Skin epidermis (tissue), 12 donors: ENCODE results near the gene MOV10L1.
"Not testable (repeated sequence)": the region's sequence is repeated elsewhere in the genome, so short reads cannot be mapped to it uniquely, and the experiment has no call there.

ENCODE experiments used
- H3K27ac ChIP-seq, 21 experiments: fragments of 200-600 bp; sonication (generic) in 11 of 21; one replicate each; pipeline ENCODE4 v1.5.0; 2020; ENCODE audit warnings: mild to moderate bottlenecking in 3 of 21, inconsistent platforms in 2 of 21, moderate library complexity in 2 of 21
- H3K4me3 ChIP-seq, 7 experiments: fragments of 200-600 bp; sonication (generic) in 2 of 7; one replicate each; pipeline ENCODE4 v1.5.0; 2020; ENCODE audit warnings: inconsistent platforms in 2 of 7, mild to moderate bottlenecking in 2 of 7, moderate library complexity in 1 of 7

MOV10L1 gene

DNA sequence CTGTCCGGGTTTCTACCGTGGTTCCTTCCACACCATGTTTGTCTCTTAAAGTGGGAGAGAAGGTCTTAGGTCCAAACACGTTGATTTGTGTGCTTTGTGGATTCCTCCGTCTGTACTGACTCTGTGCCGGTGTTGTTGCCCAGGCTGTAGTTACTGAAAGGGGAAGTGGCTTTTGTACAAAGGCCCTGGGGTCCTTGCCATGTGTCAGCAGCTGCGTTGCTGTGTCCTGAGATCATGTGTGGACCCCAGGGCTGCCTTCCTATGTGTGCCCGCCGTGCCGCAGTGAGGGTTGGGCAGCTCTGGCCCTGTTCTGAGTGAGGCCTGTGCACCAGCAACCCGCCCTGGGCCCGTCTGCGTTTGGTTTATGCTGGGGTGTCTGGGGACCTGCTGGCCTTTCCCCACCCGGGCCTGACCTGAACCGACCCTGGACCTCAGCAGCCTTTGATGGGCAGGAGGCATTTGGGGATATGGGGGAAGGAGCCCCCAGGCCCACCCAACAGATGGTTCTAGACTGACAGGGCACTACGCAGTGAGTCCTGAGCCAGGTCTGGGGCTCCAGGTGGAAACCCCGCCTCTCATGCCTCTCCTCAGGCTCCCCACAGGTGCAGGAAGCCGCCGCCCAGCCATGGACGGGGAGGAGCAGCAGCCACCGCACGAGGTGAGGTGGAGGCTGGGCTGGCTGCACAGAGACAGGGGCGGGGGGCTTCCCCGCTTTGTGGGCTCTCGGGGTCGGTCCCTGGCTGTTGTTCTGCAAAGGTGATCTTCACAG, 102.8 kb downstream of the MOV10L1 start:
- Histone ChIP-seq H3K27ac (peak overlapping the region in 19 of 21 experiments; percentile 31 to 98 (median 85)), H3K4me3 (peak overlapping the region in 1 of 7 experiments; percentile 4)

DNA sequence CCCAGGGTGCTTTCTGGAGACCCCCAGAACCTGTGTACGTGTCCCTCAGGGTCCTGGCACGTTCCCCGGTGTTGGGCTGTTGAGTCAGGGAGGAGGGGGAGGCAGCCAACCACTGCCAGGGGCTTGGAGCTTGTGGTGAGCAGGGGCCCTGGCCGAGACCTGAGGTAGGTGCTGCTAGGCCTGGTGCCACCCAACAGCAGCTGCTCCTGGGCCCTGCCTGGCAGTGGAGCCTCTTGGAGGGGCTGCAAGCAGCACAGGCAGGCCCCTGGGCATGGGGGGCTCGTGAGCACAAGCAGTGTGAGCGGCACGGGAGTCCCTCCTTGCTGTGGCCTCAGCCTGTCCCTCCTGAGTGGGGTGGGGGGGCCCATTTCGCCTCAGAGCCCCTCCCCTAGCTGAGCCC, 103.8 kb downstream of the MOV10L1 start:
- no peak overlapping the region for H3K4me3 ChIP-seq
- peak overlapping the region in 2 of 21 experiments; percentile 87 to 89 for H3K27ac ChIP-seq

DNA sequence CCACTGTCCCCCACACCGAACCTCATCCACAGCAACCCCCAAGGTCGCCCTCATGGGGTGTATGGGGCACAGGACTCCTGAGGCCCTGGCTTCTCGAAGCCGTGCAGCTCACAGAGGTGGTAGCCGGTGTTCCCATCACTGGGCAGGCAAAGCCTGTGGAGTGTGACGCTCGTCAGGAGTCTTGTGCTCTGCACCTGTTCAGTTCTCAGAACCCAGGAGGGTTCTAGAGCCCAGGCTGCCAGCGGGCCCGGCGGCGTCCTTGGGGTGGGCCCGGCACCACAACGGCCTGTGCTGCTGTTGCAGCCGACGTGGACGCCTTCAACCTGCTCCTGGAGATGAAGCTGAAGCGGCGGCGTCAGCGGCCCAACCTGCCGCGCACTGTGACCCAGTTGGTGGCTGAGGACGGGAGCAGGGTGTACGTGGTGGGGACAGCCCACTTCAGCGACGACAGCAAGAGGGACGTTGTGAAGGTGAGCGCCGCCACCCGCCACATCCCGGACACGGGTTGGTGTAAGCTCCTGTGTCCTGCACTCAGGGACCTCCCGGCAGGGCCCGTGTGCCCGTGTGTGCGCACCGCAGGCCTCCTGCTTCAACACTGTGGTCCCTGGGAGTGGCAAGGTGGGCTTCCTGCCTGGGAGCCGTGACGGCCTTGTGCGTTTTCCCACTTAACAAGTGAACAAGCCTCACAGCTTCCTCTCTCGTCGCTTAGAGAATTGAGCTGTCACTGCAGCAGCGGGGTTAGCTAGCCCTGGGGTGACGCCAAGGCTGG, 104.4 kb downstream of the MOV10L1 start:
- Histone ChIP-seq H3K27ac (peak overlapping the region in 1 of 21 experiments; percentile 89), H3K4me3 (no peak overlapping the region)

DNA sequence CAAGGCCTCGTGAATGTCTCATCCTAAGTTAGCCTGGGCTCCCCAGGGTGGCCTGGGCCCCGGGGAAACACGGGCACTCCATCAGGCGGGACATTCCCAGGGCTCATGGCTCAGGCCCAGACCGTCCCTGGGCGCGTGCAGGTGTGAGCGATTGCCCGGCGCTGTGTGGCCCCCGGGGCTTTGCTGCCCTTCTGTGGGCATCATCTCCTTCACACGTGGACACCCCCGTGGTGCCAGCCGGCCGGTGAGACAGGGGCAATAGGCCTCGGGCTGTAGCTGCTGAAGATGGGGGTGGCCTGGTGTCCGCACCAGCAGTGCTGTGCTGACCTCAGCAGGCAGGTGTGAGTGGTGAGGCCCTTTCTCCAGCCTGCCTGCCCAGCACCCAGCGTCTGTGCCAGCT, 106.5 kb downstream of the MOV10L1 start:
- H3K27ac ChIP-seq: no peak overlapping the region
- H3K4me3 ChIP-seq: no peak overlapping the region

DNA sequence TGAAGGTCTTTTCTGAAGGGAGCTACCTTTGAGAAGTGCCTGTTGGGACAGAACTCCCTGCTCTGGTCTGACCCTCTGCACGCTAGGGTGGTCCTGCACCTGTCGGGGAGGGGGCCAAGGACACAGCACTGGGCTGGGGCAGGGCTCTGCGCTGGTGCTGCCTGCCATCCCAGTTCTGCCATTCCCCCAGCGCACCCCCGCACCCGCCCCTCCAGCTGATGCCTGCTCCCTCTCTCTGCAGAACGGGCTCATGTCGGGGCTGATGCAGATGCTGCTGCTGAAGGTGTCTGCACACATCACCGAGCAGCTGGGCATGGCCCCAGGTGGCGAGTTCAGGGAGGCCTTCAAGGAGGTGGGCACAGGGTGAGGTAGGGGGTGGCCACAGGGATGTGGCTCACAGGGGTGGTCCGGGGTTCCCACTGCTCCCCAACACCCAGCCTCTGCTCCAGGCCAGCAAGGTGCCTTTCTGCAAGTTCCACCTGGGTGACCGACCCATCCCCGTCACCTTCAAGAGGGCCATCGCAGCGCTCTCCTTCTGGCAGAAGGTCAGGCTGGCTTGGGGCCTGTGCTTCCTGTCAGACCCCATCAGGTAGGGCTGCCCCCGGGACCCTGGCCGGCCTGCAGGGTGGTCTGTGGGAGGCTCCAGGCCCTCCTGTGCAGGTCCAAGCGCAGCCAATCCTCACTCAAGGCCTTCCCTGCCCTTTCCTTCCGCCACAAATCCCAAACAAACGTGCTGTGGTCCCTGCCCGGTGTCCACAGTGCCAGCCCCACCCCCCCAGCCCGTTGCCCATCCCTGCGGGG, 107.4 kb downstream of the MOV10L1 start:
- Histone ChIP-seq H3K4me3 (no peak overlapping the region), H3K27ac (no peak overlapping the region)

DNA sequence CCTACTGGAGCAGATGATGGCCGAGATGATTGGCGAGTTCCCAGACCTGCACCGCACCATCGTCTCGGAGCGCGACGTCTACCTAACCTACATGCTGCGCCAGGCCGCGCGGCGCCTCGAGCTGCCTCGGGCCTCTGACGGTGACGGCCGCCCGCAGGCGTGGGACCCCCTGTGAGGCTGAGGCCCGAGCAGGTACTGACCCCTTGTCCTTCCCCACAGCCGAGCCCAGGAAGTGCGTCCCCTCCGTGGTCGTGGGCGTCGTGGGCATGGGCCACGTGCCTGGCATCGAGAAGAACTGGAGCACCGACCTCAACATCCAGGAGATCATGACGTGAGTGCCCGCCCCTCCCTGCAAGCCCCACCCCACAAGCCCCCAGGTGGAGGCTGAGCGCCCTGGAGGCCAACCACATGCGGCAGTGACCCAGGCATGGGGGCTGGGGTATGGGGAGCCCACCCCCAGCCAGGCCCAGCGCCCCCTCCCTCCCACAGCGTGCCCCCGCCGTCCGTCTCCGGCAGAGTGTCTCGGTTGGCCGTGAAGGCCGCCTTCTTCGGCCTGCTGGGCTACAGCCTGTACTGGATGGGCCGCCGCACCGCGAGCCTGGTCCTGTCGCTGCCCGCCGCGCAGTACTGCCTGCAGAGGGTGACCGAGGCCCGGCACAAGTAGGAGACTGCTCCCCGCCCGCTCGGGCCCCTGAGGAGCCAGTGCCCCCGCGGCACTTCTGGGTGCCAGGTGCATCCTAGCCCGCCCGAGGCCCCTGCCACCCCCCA, 108.2 kb downstream of the MOV10L1 start:
- no peak overlapping the region for H3K27ac ChIP-seq
- no peak overlapping the region for H3K4me3 ChIP-seq

DNA sequence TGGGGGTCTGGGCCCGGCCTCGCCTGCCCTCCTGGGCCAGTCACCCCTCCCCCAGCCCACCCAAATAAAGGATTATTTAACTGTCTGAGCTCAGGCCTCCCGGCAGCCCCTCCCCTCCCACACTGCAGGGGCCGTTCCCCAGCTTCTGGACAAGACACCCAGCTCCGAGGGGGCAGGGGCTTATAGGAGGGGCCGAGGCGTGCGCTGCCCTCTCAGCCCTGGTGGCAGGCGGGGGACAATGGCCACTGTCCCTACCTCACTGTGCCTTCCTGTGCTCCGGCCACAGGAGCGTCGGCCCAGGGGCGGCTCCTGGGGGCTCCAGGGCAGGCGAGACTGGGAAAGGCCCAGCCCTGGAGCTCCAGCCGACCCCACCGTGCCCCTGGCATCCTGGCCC, 108.8 kb downstream of the MOV10L1 start:
- Histone ChIP-seq H3K4me3 (no peak overlapping the region), H3K27ac (no peak overlapping the region)

DNA sequence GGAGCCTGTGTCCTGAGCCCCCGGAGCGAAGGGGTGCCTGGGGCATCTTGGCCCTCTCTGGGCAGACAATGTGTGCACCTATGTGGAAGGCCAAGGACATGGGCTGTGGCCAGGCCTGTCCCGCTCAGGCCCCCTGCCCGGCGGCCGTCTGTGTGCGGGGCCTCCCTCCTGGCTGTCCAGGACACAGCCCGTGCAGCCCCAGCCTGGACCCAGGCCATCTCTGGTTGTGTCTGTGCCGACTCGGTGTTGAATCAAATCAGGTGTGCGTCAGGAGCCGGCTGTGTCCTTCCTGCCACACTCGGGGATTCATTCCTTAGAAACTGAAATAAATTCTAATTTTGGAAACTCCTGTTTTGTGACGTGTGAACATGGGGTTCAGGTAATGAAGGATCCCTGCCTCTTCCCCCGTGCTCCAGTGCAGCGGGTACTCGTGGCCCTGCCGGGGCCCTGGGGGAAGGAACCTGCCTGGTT, 109.5 kb downstream of the MOV10L1 start:
- Histone ChIP-seq H3K4me3 (no peak overlapping the region), H3K27ac (peak overlapping the region in 2 of 21 experiments; percentile 92)

DNA sequence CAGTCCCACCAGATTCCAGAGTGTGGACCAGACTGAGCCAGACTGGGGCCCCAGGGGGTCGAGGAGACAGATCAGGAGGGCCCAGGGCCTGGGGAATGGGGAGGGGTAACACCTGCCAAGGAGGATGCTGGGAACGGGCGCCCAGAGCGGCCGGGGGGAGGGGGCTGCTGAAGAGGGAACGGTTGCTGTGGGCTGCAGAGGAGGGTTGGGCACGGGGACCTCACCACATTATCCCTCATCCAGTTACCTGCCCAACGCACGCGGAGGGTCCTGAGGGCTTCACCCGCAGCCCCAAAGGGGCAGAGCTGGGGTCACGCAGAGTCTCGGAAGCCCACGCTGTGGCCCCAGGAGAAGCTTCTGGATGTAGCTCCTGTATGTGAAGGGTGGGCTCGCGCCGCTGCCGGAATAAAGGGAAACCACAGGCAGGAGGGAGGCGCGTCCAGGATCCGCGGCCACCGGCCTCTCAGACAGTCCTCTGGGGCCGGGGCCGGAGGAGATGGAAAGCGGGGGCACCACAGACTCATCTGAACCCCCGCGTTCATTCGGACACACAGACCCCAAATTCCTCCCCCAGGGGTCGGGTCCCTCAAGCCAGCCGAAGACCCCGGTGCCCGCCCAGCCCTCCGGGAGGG, 110.1 kb downstream of the MOV10L1 start:
- H3K4me3 ChIP-seq: peak overlapping the region; percentile 67 to 92 (median 81)
- H3K27ac ChIP-seq: peak overlapping the region; percentile 39 to 93 (median 81)

DNA sequence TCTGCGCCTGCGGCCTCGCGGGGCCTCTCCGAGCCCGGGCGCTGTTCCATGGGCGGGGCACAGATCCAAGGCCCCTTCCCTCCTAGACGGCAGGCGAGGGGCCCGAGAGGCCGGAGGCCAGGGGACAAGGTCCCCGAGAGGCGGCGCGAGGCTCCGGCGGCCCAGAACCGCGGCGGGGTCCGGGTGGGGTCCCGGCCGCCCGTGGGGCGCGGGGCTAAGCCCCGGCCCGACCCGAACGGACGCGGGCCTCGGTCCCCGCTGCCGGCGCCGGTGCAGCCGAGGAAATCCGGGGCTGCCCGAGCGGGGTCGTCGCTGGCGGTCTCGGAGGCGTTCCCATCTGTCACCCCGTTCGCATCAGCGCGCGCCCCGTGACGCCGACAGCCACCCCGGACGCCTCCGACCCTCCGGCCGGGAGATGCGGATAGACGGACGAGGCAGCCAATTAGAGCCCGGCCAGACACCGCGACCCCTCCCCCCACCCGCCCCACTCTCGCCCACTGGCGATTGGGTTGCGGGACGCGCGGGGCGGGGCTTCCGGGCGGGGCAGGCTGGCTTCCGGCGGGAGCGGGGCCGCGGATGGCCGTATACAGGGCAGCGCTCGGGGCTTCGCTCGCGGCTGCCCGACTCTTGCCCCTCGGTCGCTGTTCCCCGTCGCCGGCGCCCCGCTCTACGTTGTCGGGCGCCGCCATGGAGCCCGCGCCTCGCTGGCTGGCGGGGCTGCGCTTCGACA, 110.8 kb downstream of the MOV10L1 start, which contains the start of gene SELENOO:
Gene SELENOO (plus strand): TSS at position 551 of the 730 bp plus-strand sequence. CDS start 26 bp downstream, at position 577.
- H3K27ac ChIP-seq: peak within 1 kb of the TSS; percentile 46 to 93 (median 81)
- peak within 1 kb of the TSS; percentile 67 to 92 (median 81) for H3K4me3 ChIP-seq

DNA sequence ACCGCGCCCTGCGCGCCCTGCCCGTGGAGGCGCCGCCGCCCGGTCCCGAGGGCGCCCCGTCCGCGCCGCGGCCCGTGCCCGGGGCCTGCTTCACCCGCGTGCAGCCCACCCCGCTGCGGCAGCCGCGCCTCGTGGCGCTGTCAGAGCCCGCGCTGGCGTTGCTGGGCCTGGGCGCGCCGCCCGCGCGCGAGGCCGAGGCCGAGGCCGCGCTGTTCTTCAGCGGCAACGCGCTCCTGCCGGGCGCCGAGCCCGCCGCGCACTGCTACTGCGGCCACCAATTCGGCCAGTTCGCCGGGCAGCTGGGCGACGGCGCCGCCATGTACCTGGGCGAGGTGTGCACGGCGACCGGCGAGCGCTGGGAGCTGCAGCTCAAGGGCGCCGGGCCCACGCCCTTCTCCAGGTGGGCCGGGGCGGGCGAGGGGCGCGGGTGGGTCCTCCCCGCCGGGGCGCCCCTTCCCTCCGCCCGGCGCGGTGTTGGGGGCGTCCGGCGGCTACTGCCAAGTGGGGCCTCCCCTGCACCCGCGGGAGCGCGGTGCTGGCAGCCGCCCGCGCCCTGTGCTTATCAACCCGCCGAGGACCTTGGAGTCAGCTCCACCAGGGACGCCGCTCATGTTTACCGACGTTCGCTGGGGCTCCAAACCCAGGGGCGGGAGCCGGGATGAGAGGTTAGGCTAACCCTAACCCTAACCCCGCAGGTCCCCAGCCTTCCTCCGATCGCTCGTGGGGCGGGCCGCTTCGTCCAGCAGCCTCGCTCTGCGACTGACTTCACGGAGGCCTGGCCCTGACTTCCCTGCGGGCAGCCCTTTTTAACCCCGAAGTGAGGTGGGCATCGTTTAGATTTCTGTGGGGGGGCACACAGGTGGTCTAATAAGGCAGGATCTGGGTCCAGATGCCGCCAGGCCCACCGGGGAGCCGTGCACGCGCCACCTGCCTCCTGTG, 111.7 kb downstream of the MOV10L1 start:
- Histone ChIP-seq H3K4me3 (peak overlapping the region; percentile 67 to 92 (median 81)), H3K27ac (peak overlapping the region in 19 of 21 experiments; percentile 14 to 93 (median 82))

DNA sequence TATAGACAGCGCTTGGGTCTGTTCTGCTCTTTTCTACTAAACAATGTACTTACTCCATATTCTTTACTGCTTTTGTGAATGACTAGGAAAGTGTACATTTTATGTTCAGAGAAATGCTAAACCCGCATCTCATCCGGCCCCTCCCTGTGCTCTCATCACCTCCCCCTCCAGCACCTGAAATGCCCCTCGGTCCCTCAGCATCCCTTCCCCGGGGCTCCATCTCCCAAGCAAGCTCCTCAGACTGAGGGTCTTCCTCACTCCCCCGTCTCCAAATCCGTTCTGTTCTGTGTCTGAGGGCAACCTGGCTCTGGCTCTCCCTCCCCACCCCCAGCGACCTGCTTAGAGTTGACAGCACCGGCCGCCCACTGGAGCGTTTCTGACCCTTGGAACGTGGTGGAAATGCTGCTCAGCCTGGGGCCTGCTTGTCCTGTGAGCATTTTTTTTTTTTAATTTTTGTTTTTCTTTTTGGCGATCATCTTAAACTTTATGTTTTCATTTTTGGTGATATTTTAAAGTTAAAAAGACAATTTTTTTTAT, 112.4 kb downstream of the MOV10L1 start:
- Histone ChIP-seq H3K27ac (peak overlapping the region in 5 of 21 experiments; percentile 67 to 92 (median 86)), H3K4me3 (peak overlapping the region; percentile 67 to 92 (median 81))

DNA sequence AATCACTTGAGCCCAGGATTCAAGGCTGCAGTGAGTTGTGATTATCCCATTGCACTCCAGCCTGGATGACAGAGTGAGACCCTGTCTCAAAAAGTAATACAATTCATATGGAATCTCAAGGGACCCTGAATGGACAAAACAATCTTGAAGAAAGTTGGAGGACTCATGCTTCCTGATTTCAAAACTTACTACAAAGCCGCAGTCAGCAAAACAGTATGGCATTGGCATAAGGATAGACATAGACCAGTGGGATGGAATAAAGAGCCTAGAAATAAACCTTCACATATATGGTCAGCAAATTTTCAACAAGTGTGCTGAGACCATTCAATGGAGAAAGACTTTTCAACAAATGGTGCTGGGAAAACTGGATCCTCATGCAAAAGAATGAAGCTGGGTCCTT, 113.5 kb downstream of the MOV10L1 start:
- H3K27ac ChIP-seq: no peak overlapping the region
- no peak overlapping the region for H3K4me3 ChIP-seq

DNA sequence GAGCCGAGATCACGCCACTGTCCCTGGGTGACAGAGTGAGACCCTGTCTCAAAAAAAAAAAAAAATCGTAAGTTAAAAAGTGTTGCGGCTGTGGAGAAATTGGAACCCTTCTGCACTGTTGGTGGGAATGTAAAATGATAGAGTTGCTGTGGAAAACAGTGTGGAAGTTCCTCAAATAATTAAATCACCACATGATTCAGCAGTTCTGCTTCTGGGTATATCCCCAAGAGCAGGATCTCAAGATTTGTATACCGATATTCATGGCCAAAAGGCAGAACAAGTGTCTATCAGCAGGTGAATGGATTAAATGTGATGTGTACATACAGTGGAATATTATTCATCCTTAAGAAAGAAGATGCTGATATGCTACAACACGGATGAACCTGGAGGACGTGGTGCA, 114.8 kb downstream of the MOV10L1 start:
- H3K27ac ChIP-seq: no peak overlapping the region
- H3K4me3 ChIP-seq: no peak overlapping the region

DNA sequence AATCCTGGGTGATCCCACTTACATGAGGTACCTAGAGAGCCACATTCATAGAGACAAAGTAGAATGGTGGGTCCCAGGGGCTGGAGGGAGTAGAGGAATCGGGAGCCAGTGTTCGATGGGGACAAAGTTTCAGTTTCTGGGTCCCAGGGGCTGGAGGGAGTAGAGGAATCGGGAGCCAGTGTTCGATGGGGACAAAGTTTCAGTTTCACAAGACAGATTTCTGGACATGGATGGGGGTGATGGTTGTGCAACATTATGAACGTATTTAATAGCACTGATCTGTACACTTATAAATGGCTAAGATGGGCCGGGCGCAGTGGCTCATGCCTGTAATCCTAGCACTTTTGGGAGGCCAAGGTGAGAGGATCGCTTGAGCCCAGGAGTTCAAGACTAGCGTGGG, 115.2 kb downstream of the MOV10L1 start:
- H3K4me3 ChIP-seq, H3K27ac ChIP-seq: not testable (repeated sequence)

DNA sequence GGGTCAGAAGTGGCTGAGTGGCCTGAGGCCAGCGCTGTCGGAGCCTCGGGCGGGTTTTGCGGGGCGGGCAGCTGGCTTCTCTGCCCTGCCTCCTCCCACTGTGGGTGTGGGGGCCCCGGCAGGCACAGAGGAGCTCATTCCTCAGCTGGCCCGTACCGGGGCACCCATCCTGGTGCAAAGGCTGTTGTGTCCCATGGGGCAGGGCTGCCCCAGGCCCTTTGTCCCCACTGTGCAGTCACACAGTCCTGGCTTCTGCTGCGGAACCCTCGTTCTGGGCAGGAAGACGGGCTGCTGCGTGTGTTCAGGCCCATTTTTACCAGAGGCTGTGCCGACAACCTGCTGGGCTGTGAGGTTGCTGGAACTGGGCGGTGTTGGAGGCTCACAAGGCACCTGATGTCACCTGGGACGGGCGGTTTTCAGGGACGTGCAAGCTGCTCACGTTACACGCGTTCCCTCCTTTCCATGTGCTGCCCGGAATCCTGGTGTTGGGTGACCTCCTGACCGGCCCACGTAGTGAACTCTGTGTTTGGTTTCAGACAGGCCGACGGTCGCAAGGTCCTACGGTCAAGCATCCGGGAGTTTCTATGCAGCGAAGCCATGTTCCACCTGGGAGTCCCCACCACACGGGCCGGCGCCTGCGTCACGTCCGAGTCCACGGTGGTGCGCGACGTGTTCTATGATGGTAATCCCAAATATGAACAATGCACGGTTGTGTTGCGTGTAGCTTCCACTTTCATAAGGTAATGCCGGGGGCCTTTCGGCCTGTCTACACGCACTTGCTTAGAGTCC, 116.2 kb downstream of the MOV10L1 start:
- Histone ChIP-seq H3K4me3 (no peak overlapping the region), H3K27ac (no peak overlapping the region)
